HCT116 (cell line): ENCODE data around the gene RYR3. TPM values are rescaled to one million over a fixed set of nuclear protein-coding genes. Genes with fewer than 3 reads are reported as not detected.

ENCODE experiments used
- ATAC-seq: fragments of 200-7000 bp; cut with Tn5 transposase; 2 replicates; pipeline ENCODE4 v1.9.1; 2020; ENCODE audit warnings: mild to moderate bottlenecking, moderate library complexity
- BruUV-seq: library from RNA; stranded (reverse); fragments of 400-500 nt; replicated peaks from 2 replicates; lab custom pipeline; 2021; lab: Mats Ljungman, UMichigan
- CTCF ChIA-PET: fragments of 300-600 bp; sonication (Branson Sonifier 250); formaldehyde crosslinking; loops from one replicate; lab custom pipeline; 2021; ENCODE audit warnings: antibody characterized with exemption; lab: Charles Lee
- POLR2A ChIA-PET: fragments of 300-600, 350-600 bp; sonication (Branson Sonifier 250); formaldehyde crosslinking; loops from one replicate; lab custom pipeline; 2021; ENCODE audit warnings: antibody characterized with exemption; lab: Charles Lee
- RAD21 ChIA-PET, 2 experiments: fragments of 300-600 bp; sonication (Branson Sonifier 250); formaldehyde crosslinking; loops; one replicate each; lab custom pipeline; 2023; ENCODE audit warnings: low total read pairs in 2 of 2; ENCODE audit not compliant: uncharacterized antibody in 2 of 2, unreplicated experiment in 2 of 2, low non-redundant PET in 1 of 2; lab: Charles Lee
- DNase-seq: peaks from one replicate; pipeline ENCODE4 v3.0.0-alpha.2; 2010; ENCODE audit warnings: low read depth, low spot score
- H2AFZ ChIP-seq: fragments of 200-600 bp; shearing (Covaris generic), sonication (generic); 2 replicates; pipeline ENCODE4 v1.6.1; 2017; ENCODE audit warnings: low read depth, mixed run types, mixed read lengths, antibody characterized with exemption, low read length; ENCODE audit not compliant: poor library complexity, severe bottlenecking
- H3K27ac ChIP-seq: 2 replicates; pipeline ENCODE4 v1.5.1; 2012; ENCODE audit warnings: low read depth, low read length
- H3K27me3 ChIP-seq: fragments of 200-600 bp; sonication (generic); 2 replicates; pipeline ENCODE4 v1.6.1; 2016; ENCODE audit warnings: mixed run types, low read length, mixed read lengths; ENCODE audit not compliant: insufficient read depth
- H3K36me3 ChIP-seq, 2 experiments: fragments of 200-500 bp in 1 of 2; fragments of 200-600 bp in 1 of 2; sonication (Bioruptor generic) in 1 of 2; sonication (generic) in 1 of 2; 2 replicates each; pipeline versions ENCODE4 v1.5.1 to v1.6.1; 2014 to 2016; ENCODE audit warnings: low read length in 2 of 2, inconsistent platforms in 1 of 2, mixed read lengths in 1 of 2, mixed run types in 1 of 2; ENCODE audit not compliant: insufficient read depth in 2 of 2, control insufficient read depth in 1 of 2
- H3K4me1 ChIP-seq, 2 experiments: fragments of 200-600 bp in 1 of 2; sonication (generic) in 1 of 2; 2 replicates each; pipeline versions ENCODE4 v1.5.1 to v1.6.1; 2012 to 2017; ENCODE audit warnings: low read length in 2 of 2, inconsistent platforms in 1 of 2, mild to moderate bottlenecking in 1 of 2, mixed read lengths in 1 of 2, mixed run types in 1 of 2, moderate library complexity in 1 of 2; ENCODE audit not compliant: insufficient read depth in 2 of 2, control insufficient read depth in 1 of 2
- H3K4me2 ChIP-seq: fragments of 200-600 bp; sonication (generic); 2 replicates; pipeline ENCODE4 v1.6.1; 2017; ENCODE audit warnings: mixed run types, low read length, mixed read lengths
- H3K4me3 ChIP-seq, 2 experiments: fragments of 200-600 bp in 1 of 2; sonication (generic) in 1 of 2; replicated peaks in 1 of 2; 2 replicates each; pipeline ENCODE4 v1.5.1; 2011 to 2016; ENCODE audit warnings: low read length in 2 of 2, control low read depth in 1 of 2, low read depth in 1 of 2, mild to moderate bottlenecking in 1 of 2, mixed read lengths in 1 of 2, mixed run types in 1 of 2
- H3K79me2 ChIP-seq: fragments of 200-600 bp; sonication (generic); 2 replicates; pipeline ENCODE4 v1.6.1; 2017; ENCODE audit warnings: mild to moderate bottlenecking, mixed run types, low read length, moderate library complexity, mixed read lengths; ENCODE audit not compliant: insufficient read depth
- H3K9ac ChIP-seq: fragments of 200-600 bp; sonication (generic); 2 replicates; pipeline ENCODE4 v1.6.1; 2016; ENCODE audit warnings: low read length, mixed read lengths
- H3K9me2 ChIP-seq: fragments of 200-600 bp; sonication (generic), shearing (Covaris generic); 2 replicates; pipeline ENCODE4 v1.6.1; 2017; ENCODE audit warnings: mixed run types, mild to moderate bottlenecking, moderate library complexity; ENCODE audit not compliant: insufficient read depth
- H3K9me3 ChIP-seq, 2 experiments: fragments of 200-500 bp in 1 of 2; fragments of 200-600 bp in 1 of 2; sonication (Bioruptor generic) in 1 of 2; sonication (generic) in 1 of 2; 2 replicates each; pipeline ENCODE4 v1.6.1; 2014 to 2017; ENCODE audit warnings: low read length in 2 of 2, mixed read lengths in 2 of 2, inconsistent platforms in 1 of 2, low read depth in 1 of 2, mild to moderate bottlenecking in 1 of 2, mixed run types in 1 of 2, moderate library complexity in 1 of 2; ENCODE audit not compliant: control insufficient read depth in 1 of 2, insufficient read depth in 1 of 2
- H4K20me1 ChIP-seq: fragments of 200-600 bp; sonication (generic), shearing (Covaris generic); 2 replicates; pipeline ENCODE4 v1.6.1; 2017; ENCODE audit warnings: mixed run types, mild to moderate bottlenecking, moderate library complexity; ENCODE audit not compliant: insufficient read depth
- ATF3 ChIP-seq: IDR thresholded peaks from 2 replicates; pipeline ENCODE4 v1.6.1; 2012
- CEBPB ChIP-seq: IDR thresholded peaks from 2 replicates; pipeline ENCODE4 v1.6.1; 2012; ENCODE audit warnings: low read depth
- EGR1 ChIP-seq: IDR thresholded peaks from 2 replicates; pipeline ENCODE4 v1.6.1; 2012; ENCODE audit warnings: low read depth
- EZH2 ChIP-seq: fragments of 200-600 bp; sonication (generic); IDR thresholded peaks from 2 replicates; pipeline ENCODE4 v1.6.1; 2017; ENCODE audit warnings: antibody characterized with exemption, mixed run types
- FOSL1 ChIP-seq: IDR thresholded peaks from 2 replicates; pipeline ENCODE4 v1.6.1; 2012; ENCODE audit warnings: low read depth
- JUND ChIP-seq: IDR thresholded peaks from 2 replicates; pipeline ENCODE4 v1.6.1; 2012
- POLR2A ChIP-seq: IDR thresholded peaks from 2 replicates; pipeline ENCODE4 v1.7.0; 2011; ENCODE audit warnings: borderline replicate concordance; ENCODE audit not compliant: insufficient read depth, insufficient read length; ENCODE audit errors: extremely low read depth
- RAD21 ChIP-seq: IDR thresholded peaks from 2 replicates; pipeline ENCODE4 v1.6.1; 2012; ENCODE audit warnings: low read depth, mild to moderate bottlenecking
- REST ChIP-seq: IDR thresholded peaks from 2 replicates; pipeline ENCODE4 v1.6.1; 2012; ENCODE audit warnings: low read depth
- SIN3A ChIP-seq: IDR thresholded peaks from 2 replicates; pipeline ENCODE4 v1.6.1; 2012; ENCODE audit warnings: low read depth
- SP1 ChIP-seq: IDR thresholded peaks from 2 replicates; pipeline ENCODE4 v1.6.1; 2012; ENCODE audit warnings: low read depth
- SRF ChIP-seq: IDR thresholded peaks from 2 replicates; pipeline ENCODE4 v1.6.1; 2012; ENCODE audit warnings: low read depth
- TCF7L2 ChIP-seq: IDR thresholded peaks from 2 replicates; pipeline ENCODE4 v1.7.0; 2011; ENCODE audit warnings: borderline replicate concordance, inconsistent platforms; ENCODE audit not compliant: insufficient read depth, insufficient read length; ENCODE audit errors: extremely low read depth
- ZBTB33 ChIP-seq: IDR thresholded peaks from 2 replicates; pipeline ENCODE4 v1.6.1; 2011; ENCODE audit warnings: mild to moderate bottlenecking, low read length, moderate library complexity; ENCODE audit not compliant: insufficient replicate concordance; ENCODE audit errors: extremely low read depth
- intact Hi-C: fragments of 100-400 bp; cut with micrococcal nuclease; formaldehyde crosslinking; loops from 2 replicates; pipeline ENCODE4 v1.10.0; 2022
- total RNA-seq: library from RNA; stranded (reverse); gene quantifications from one replicate; pipeline ENCODE4 v1.2.1, GENCODE V29; 2021; ENCODE audit not compliant: unreplicated experiment

The RYR3 gene
- total RNA-seq, 1 experiment from 2014 or later = not detected

- H3K4me2 ChIP-seq = no peak overlapping the region
- H3K9me3 ChIP-seq = no peaks in the 10 kb centered on the region
- peaks cover 55% of the 10 kb centered on the region for H3K27me3 ChIP-seq
- TF ChIP-seq SRF (no peak), RAD21 (no peak), REST (no peak), ATF3 (no peak), EGR1 (no peak), CEBPB (no peak), SIN3A (no peak), EZH2 (no peak), SP1 (no peak), JUND (no peak), POLR2A (no peak), ZBTB33 (no peak), TCF7L2 (no peak), FOSL1 (no peak)
- TF ChIP-seq, all 23 proteins: peak for 0
- H3K79me2 ChIP-seq = no peaks in the 10 kb centered on the region
- H3K36me3 ChIP-seq = no peaks in the 10 kb centered on the region
- no peak overlapping the region for H3K4me3 ChIP-seq
- ATAC-seq = no peak
- no peaks in the 10 kb centered on the region for H3K4me1 ChIP-seq
- DNase-seq = no peak
- no peak overlapping the region for H3K9ac ChIP-seq
- ChIA-PET RAD21 (no interaction called here), CTCF (no interaction called here), POLR2A (no interaction called here)
- intact Hi-C loops = no loop called here
- H4K20me1 ChIP-seq = no peaks in the 10 kb centered on the region
- H3K27ac ChIP-seq = no peak overlapping the region
- H3K9me2 ChIP-seq = no peaks in the 10 kb centered on the region
- BruUV-seq = no TSS peak
- H2AFZ ChIP-seq = no peak overlapping the region
These were observed 73.5 kb downstream of the RYR3 start for GRCh38 chr15:33384307-33384706.
